ENCODE data around the gene CCDC124.

DNA sequence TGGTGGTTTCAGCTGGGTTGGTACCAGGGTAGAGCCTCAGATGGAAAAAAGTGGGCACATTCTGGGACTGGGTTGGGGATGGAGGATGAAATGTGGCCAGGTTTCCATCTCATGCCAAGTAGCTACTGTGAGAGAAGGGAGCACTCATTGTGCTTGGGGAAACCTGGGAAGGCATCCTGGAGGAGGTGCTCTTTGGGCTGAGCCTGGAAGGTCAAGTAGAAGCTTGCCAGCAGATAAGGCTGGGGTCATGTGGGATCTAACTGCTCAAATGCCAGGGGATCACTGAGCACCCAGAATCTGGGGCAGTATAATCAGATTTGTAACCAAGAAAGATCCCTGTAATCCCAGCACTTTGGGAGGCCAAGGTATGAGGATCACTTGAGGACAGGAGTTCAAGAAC, 25.1 kb downstream of the CCDC124 start:
- no peak for TF ChIP-seq POLR2A (IDR thresholded peaks at IDR 0.05)
- TF ChIP-seq, protein P1, sequence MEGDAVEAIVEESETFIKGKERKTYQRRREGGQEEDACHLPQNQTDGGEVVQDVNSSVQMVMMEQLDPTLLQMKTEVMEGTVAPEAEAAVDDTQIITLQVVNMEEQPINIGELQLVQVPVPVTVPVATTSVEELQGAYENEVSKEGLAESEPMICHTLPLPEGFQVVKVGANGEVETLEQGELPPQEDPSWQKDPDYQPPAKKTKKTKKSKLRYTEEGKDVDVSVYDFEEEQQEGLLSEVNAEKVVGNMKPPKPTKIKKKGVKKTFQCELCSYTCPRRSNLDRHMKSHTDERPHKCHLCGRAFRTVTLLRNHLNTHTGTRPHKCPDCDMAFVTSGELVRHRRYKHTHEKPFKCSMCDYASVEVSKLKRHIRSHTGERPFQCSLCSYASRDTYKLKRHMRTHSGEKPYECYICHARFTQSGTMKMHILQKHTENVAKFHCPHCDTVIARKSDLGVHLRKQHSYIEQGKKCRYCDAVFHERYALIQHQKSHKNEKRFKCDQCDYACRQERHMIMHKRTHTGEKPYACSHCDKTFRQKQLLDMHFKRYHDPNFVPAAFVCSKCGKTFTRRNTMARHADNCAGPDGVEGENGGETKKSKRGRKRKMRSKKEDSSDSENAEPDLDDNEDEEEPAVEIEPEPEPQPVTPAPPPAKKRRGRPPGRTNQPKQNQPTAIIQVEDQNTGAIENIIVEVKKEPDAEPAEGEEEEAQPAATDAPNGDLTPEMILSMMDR (IDR thresholded peaks at IDR 0.05 in 4 of 5, conservative IDR thresholded peaks at IDR 0.05 in 1 of 5), result no peak
